ENCODE results near the gene NLE1. TPM values are rescaled to one million over a fixed set of nuclear protein-coding genes. Genes with fewer than 3 reads are reported as not detected.

The NLE1 gene
- total RNA-seq (2021; fragmentation: NEBNext Ultra II Directional; extraction: Animal tissue kit (Norgen Biotek cat#: 25700)) (50.1 and 51.5 TPM in 2 replicates), polyA plus RNA-seq (2011; rRNA removed) (50.4 and 67.7 TPM in 2 replicates), polyA minus RNA-seq (2011; rRNA and poly(A)+ RNA removed) (58.1 and 72.0 TPM in 2 replicates)
- 62.4 TPM for polyA plus RNA-seq (2011; cell fraction: cytosol; rRNA removed)
- 85.8 TPM for polyA plus RNA-seq (2011; cell fraction: nucleus; rRNA removed)
- polyA plus RNA-seq (2012, experiment 1 of 2), result 33.3 to 45.0 TPM (median 40.7 TPM) in 4 replicates
- polyA plus RNA-seq (2012, experiment 2 of 2), result 46.0 TPM
- polyA plus RNA-seq (2013, experiment 1 of 2), result 28.5 TPM
- polyA plus RNA-seq (2013, experiment 2 of 2), result 25.9 TPM
- 38.5 TPM for polyA minus RNA-seq (2011; cell fraction: cytosol; rRNA and poly(A)+ RNA removed)
- polyA minus RNA-seq (2011; cell fraction: nucleus; rRNA and poly(A)+ RNA removed), result 61.1 TPM
- long read RNA-seq, experiment 1, full-length matches to known transcripts, result 8 of 49 reads
- long read RNA-seq, experiment 1, partial matches to known transcripts, result 26 of 49 reads
- long read RNA-seq, experiment 1, other reads (novel, unspliced or antisense), result 15 of 49 reads
- long read RNA-seq, experiment 2, full-length matches to known transcripts, result 29 of 35 reads
- long read RNA-seq, experiment 2, partial matches to known transcripts, result 3 of 35 reads
- long read RNA-seq, experiment 2, other reads (novel, unspliced or antisense), result 3 of 35 reads

DNA sequence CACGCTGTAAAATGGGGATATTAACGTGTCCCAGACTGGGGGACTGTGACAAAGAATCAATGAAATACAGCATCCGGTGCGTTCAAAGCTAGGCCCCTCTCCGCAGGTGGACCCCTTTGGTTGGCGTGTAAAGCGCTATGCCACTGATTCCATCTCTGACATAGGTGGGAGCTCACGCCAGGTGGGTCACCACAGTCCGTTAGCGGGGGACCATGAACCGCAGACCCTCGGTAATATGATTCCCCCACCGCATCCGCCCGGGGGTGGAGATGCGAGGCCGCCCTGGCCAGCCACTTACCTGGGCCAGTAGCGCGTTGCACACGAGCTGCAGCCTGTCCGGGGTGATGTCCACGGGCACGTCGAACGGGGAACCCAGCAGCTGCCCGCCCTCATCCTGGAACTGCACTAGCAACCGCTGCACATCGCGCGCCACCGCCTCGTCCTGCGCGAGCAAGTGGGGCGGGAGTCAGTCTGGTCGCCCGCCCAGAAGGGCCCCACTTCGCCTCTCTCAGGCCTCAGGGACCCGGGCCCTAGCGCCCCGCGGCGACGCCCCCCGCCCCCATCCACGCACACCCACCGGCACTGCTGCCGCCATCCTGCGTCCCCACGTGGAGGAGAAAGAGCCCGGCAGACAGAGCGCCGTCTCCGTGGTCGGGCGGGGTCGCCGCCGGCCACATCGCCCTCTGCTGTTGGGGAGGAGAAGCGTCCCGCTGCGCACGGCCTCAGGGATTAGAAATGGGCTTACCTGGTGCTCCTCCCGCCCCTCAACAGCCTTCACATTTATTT, at the start of gene NLE1:
Gene NLE1, minus strand, starts transcription at position 623 of the 786 bp plus-strand sequence. Its CDS starts 28 bp downstream, at position 595.
- peak within 1 kb of the TSS; percentile 80 to 100 (median 92) for H3K4me3 ChIP-seq (ENCODE audit: extremely low read depth in 1 of 4, insufficient read depth in 2 of 4, low read depth in 3 of 4, low read length in 4 of 4)
- 0% methylated on average over 43 of the region's 65 CpGs; no CpG with 5 or more reads in 1 of the 2 experiments for WGBS, 2 experiments (ENCODE audit: extremely low coverage in 1 of 2, insufficient coverage in 1 of 2, insufficient read length in 1 of 2, insufficient replicate concordance in 2 of 2, low coverage in 1 of 2, low lambda C conversion rate in 2 of 2, missing lambda C conversion rate in 1 of 2)
- peak within 1 kb of the TSS; percentile 16; the same call in 1 of the 2 replicates for H3K27ac ChIP-seq (ENCODE audit: low read depth, low read length)
- TF ChIP-seq FOSL1 (IDR thresholded peaks at IDR 0.05; ENCODE audit: insufficient read depth, low read depth, low read length) (0 out of 2 replicates have a peak, but pooled peaks have one; percentile 34), KDM4A (IDR thresholded peaks at IDR 0.05; ENCODE audit: low read depth, low read length, severe bottlenecking) (peak; percentile 23), SP4 (IDR thresholded peaks at IDR 0.05; ENCODE audit: low read length) (no peak), POLR2A (IDR thresholded peaks at IDR 0.05; ENCODE audit: control extremely low read depth in 1 of 2, low read depth in 2 of 2, low read length in 2 of 2) (peak in 1 of 2 experiments; percentile 77; a peak in 2 of 3 replicates), ASH2L (IDR thresholded peaks at IDR 0.05; ENCODE audit: low read length) (peak; percentile 69), NRF1 (IDR thresholded peaks at IDR 0.05; ENCODE audit: low read depth, low read length) (no peak)
- TF ChIP-seq, protein P1, sequence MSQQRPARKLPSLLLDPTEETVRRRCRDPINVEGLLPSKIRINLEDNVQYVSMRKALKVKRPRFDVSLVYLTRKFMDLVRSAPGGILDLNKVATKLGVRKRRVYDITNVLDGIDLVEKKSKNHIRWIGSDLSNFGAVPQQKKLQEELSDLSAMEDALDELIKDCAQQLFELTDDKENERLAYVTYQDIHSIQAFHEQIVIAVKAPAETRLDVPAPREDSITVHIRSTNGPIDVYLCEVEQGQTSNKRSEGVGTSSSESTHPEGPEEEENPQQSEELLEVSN (IDR thresholded peaks at IDR 0.05), result peak; percentile 46; the same call in 1 of the 2 replicates

More for the DNA sequence above, at the start of gene NLE1:
- Histone ChIP-seq H2AFZ (ENCODE audit: low read length) (peak within 1 kb of the TSS; percentile 77; the same call in 1 of the 2 replicates), H4K20me1 (replicated peaks in 1 of 2; ENCODE audit: control insufficient read depth in 1 of 2, insufficient read depth in 2 of 2, low read length in 2 of 2) (peaks cover 0 to 4% of the 10 kb centered on the region in 2 experiments), H3K36me3 (ENCODE audit: control insufficient read depth in 2 of 4, insufficient read depth in 4 of 4, low read length in 3 of 4) (peaks cover 16 to 31% (median 28%) of the 10 kb centered on the region in 4 experiments), H3K23ac (ENCODE audit: insufficient read length) (no peak within 1 kb of the TSS), H3K27me3 (replicated peaks in 1 of 4; ENCODE audit: control insufficient read depth in 3 of 4, extremely low read depth in 1 of 4, insufficient read depth in 3 of 4, low read length in 3 of 4) (no peaks in the 10 kb centered on the region), H2BK5ac (ENCODE audit: low read depth, low read length) (peak within 1 kb of the TSS; percentile 95; the same call in 1 of the 2 replicates), H3K18ac (ENCODE audit: extremely low read depth, low read length) (peak within 1 kb of the TSS; percentile 83; the same call in 1 of the 2 replicates), H3K9ac (replicated peaks in 1 of 4; ENCODE audit: extremely low read depth in 1 of 4, low read depth in 3 of 4, low read length in 3 of 4) (peak within 1 kb of the TSS; percentile 55 to 95 (median 86)), H2BK12ac (ENCODE audit: low read depth, low read length) (0 out of 2 replicates have a peak within 1 kb of the TSS, but pooled peaks have one; percentile 50), H3K79me1 (ENCODE audit: low read depth, low read length) (no peaks in the 10 kb centered on the region), H4K8ac (ENCODE audit: extremely low read depth, insufficient read depth, low read length) (peak within 1 kb of the TSS; percentile 95), H3K79me2 (ENCODE audit: control insufficient read depth in 1 of 2, insufficient read depth in 2 of 2, low read length in 2 of 2) (peaks cover 0 to 24% of the 10 kb centered on the region in 2 experiments; a peak in 3 of 4 replicates), H4K91ac (replicated peaks; ENCODE audit: insufficient read length, low read length) (peak within 1 kb of the TSS; percentile 96), H3K9me3 (ENCODE audit: insufficient read depth in 2 of 2, low read depth in 1 of 2, low read length in 1 of 2) (no peaks in the 10 kb centered on the region), H3K4me2 (ENCODE audit: insufficient read depth in 1 of 2, low read depth in 2 of 2, low read length in 2 of 2) (peak within 1 kb of the TSS; percentile 83 to 85), H2BK15ac (ENCODE audit: low read length) (no peak within 1 kb of the TSS), H3K14ac (ENCODE audit: insufficient read length) (no peak within 1 kb of the TSS), H3K4ac (replicated peaks; ENCODE audit: insufficient read length, low read depth, low read length) (peak within 1 kb of the TSS; percentile 98), H3K23me2 (ENCODE audit: low read depth, low read length) (no peaks in the 10 kb centered on the region), H2AK5ac (ENCODE audit: low read depth, low read length) (peak within 1 kb of the TSS; percentile 68; the same call in 1 of the 2 replicates), H2BK20ac (ENCODE audit: low read length) (no peak within 1 kb of the TSS), H3K56ac (replicated peaks; ENCODE audit: insufficient read length, low read depth, low read length) (peak within 1 kb of the TSS; percentile 74), H4K5ac (ENCODE audit: insufficient read length, low read depth, low read length) (peak within 1 kb of the TSS; percentile 81), H3K4me1 (replicated peaks in 1 of 4; ENCODE audit: control insufficient read depth in 3 of 4, insufficient read depth in 4 of 4, low read length in 3 of 4) (no peaks in the 10 kb centered on the region; a peak in 1 of 7 replicates), H2BK120ac (replicated peaks; ENCODE audit: low read depth, low read length) (peak within 1 kb of the TSS; percentile 40)
- DNase-seq (ENCODE audit: low read depth in 1 of 2, low spot score in 2 of 2) (peak; percentile 66 to 98), FAIRE-seq (no peak)
- CTCF ChIA-PET (ENCODE audit: partially characterized antibody), result interaction anchor here (0.6 to 1.5 kb wide), 13 partner anchors 11 to 445 kb away, joined by 3 to 8 read pairs (median 3); partner anchors contain the start of genes AP2B1, FNDC8 and RAD51D
- POLR2A ChIA-PET (ENCODE audit: partially characterized antibody), result interaction anchor here (0.8 to 6.8 kb wide), 9 partner anchors 13 to 395 kb away, joined by 3 to 84 read pairs (median 5); partner anchors contain the start of genes RAD51D and SLFN12
